Measurements from ENCODE around the gene TBCK.

GRCh38 chr4:106273831-106274230, 42.2 kb downstream of the TBCK start:
- TF ChIP-seq POLR2A (IDR thresholded peaks at IDR 0.05; ENCODE audit: low read depth, low read length) (no peak), TAF1 (IDR thresholded peaks at IDR 0.05; ENCODE audit: low read depth, low read length) (no peak), PAX5 (IDR thresholded peaks at IDR 0.05; ENCODE audit: insufficient read depth, low read length, severe bottlenecking) (no peak)
